Measurements from ENCODE around the gene CYP19A1. TPM values are rescaled to one million over a fixed set of nuclear protein-coding genes. Genes with fewer than 3 reads are reported as not detected.

CYP19A1 gene
- polyA plus RNA-seq, 1 donor, result 0.62 TPM

GRCh38 chr15:51322621-51323296, 15.6 kb downstream of the CYP19A1 start:
- peak; percentile 79 for DNase-seq

- no peak for DNase-seq
Observed at GRCh38 chr15:51321316-51321715, 17.1 kb downstream of the CYP19A1 start.

DNA sequence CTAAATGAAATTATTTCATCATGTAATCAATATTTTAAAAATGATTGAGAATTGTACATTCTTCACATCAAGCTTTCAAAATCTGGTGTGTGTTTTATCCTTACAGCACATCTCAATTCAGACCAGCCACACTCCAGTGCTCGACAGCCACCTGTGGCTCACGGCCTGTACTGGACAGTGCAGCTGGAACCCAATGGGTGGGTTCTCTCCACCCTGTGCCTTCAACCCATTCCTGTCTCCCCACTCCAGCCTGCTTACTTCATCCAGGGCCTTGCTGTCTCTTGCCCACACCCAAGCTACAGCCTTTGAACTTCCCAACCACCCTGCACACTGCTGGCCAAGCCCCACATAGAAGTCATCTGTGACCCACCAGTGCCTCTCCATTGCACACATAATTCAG, 17.6 kb downstream of the CYP19A1 start:
- DNase-seq, result no peak

- DNase-seq, result no peak
Observed at GRCh38 chr15:51319539-51319938, 18.9 kb downstream of the CYP19A1 start.

GRCh38 chr15:51318382-51319150, 19.8 kb downstream of the CYP19A1 start:
- no peak for DNase-seq

GRCh38 chr15:51316636-51317035, 21.8 kb downstream of the CYP19A1 start:
- peak; percentile 26 for DNase-seq

DNA sequence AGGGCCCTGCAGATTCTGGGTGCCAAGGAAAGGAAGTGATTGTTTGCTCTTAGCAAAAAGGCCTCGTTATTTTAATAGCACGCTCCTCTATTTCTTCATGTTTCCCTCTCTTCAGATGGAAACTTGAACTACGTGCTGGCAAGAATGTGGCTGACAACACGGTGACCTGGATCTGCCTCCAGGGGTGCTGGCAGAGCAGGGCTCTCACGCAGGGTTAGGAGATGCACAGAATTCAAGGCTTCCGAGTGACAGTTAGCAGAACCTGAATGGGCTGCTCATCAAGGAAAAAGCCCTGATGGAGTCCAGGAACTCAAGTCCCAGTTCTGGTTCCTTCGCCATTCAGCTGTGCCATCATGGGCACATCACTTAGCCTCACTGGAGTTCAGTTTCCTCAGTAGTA, 22.7 kb downstream of the CYP19A1 start:
- DNase-seq, result no peak

DNA sequence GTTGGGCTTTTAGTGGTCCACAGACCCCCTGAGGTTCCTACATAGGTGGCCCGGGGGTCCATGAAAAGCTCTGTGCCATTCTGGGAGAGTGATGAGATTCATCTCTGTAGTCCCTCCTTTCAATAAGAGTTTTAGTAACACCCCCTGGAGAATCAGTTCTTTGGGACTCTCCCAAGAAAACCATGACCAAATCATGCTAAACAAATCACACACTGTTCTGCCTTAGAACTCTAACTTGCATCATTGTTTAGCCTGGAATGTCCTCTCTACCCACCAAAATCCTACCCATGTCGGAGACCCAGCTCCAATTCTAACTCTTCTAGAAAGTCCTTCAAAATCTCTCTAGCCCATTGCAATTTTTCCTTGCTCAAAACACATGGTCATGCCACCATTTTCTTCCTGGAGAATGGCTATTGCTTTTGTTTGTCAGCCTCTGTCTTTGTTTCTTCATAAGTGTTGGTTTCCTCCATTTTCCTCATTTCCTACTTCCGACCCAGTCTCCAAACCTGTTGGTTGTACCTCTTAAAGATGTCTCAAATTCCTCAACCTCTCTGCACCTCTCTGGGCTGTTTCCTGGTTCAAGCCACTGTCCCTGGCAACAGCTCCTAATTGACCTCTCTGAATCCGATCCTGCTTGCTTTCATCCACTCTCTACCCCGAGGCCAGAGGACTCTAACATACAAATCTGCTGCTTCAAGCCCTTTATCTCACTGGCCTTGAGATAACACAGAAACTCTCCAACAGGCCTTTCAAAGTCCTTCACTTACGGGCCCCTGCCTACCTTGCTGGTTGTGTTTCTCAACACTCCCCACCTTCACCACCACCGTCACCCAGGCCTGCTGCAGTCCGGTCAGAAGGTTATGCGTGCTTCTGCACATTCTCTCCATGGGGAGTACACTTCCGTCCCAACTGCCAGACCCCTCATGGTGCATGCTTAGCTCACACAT, 23.7 kb downstream of the CYP19A1 start:
- DNase-seq, result no peak

DNA sequence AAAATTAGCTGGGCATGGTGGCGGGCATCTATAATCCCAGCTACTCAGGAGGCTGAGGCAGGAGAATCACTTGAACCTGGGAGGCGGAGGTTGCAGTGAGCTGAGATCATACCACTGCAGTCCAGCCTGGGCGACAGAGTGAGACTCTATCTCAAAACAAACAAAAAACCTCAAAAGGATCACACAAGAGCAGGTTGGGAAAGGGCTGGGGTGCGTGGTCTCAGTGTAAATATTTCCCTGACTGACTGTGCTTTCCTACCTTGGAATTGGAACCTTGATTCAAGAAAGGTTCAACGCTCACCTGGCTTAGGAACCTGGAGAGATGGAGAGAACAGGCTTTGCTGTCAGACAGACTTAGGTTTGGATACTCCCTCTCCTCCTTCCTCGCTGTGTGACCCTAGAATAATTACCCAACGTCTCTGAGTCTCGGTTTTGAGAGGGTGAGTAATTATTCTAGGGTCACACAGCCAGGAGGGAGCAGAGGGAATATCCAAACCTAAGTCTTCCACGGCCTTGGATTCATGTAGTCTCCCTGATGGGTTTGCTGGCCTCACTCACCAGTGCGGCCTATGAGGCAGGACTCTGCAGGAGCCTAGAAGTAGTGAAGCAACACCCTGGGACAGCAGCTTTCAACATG, 24.6 kb downstream of the CYP19A1 start:
- DNase-seq, result no peak

GRCh38 chr15:51313074-51313393, 25.4 kb downstream of the CYP19A1 start:
- no peak for DNase-seq

DNA sequence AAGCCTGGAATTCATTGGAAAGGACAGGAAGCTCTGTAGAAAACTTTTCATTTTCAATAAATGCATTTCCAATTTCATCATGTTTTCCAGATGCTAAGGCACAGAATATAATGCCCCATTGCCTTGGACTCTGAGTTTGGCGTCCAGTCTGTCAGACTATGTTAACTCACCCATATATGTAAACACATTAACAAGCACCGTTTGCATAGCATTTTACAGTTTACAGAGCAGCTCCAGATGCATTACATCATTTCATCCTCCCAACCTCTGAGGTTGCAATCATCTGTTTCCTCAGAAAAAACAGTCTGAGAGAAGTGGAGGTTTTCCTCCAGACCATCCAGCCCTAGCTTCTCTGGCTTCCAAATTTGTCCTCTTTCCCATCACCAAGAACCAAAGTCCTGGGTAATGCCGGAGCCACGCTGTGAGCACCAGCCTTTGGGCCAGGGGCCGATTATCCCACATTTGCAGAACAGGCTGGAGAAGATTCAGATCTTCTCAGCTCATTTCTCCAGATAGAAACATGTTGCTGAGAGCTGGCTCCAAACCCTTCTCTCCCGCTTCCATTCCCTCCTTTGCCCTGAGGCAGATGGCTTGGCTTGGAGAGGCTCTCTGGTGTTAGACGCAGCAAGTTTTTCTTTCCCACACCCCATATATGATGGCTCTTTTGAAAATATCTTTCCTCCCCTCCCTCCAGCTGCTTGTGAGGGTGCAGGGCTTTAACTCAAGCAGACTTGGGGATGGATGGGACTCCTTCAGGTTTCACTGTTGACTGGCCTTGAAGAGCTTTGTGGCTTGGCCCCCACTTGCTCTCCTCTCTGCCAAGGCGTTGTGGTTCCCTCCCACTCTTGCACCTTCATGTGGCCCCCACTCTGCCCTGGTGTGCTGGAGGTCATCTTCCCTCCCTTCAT, 26.0 kb downstream of the CYP19A1 start:
- DNase-seq, result peak; percentile 26

GRCh38 chr15:51311510-51311909, 26.9 kb downstream of the CYP19A1 start:
- no peak for DNase-seq

GRCh38 chr15:51310064-51310463, 28.3 kb downstream of the CYP19A1 start:
- no peak for DNase-seq

- DNase-seq, result no peak
Observed at GRCh38 chr15:51307811-51308210, 30.6 kb downstream of the CYP19A1 start.

- no peak for DNase-seq
Observed at GRCh38 chr15:51307325-51307724, 31.1 kb downstream of the CYP19A1 start.

DNA sequence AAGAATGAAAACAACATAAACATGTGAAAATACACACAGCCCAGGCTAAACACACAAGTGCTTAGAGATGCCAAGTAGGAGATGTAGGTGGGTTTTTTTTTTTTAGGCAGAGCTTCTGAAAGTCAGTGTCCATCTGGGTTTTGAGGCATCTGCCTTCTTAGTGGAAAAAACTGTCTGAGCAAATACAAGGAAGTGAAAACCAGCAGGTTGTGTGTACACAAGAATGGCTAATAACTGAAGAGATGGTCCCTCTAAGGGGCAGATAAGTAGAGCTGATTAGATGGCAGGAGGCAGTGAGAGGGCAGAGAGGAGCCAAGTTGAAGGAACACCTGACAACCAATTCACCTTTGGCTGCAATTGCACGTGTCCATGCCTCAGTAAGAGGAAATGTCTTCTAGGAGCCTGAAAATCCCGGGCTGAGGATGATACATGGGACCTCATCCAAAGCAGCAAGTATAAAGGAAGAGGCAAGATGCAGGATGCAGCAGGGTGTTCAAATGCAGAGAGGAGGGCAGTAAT, 34.9 kb downstream of the CYP19A1 start:
- DNase-seq, result no peak

DNA sequence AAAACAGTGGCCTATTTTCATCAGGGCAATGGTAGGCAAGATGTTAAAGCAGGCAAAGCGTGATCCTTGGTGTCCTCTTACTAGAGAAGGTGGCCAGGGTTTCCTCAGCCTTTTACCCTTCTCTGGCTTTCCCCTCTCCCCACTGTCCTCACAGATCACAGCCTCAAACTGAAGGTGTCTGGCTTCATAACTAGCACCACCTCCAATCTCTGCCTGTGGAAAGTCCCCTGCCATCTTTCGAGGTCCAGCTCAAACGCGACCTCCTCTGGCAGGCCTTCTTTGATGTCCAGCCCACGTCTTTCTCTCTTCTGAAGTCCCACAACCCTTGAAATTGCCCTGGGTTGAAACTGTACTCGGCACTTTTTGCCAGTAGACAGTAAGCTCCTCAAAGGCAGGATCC, 35.9 kb downstream of the CYP19A1 start:
- DNase-seq, result no peak

DNA sequence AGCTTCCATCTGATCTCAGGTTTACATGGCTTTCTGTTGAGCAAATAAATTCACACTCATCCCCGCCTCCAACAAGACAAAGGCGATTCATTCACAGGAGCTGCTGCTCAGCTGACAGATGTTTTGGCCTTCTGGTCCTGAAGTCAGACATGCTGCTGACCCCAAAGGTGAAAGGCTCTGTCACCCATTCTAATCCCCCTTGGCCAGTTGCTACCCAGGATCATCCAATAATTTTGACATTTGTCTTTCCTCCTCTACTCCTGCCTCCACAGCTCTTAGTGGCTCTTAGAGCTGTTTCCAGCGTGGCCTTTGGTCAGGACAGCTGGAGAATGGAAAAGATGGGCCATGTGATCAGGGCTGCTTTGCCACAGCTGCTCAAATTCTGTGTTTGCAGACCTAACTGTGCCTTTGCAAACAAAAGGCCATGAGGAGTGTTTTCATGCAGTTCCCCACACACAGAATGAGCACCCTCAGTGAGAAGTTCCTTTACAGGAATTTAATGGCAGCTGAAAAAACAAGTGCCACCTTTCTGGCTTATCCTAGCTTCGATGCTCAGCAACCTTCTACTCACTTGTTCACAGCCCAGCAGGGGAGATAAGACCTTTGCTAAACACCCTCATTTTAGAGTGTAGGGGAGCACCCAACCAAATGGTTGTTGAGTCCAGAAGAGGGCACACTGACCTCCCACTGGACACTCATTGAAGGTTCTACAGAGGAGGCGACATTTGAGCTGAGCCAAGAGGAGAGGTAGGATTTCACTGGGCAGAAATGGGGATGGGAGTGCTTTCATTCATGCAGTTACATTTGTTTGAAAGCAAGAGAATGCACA, 39.0 kb downstream of the CYP19A1 start:
- no peak for DNase-seq

- no peak for DNase-seq
Observed at GRCh38 chr15:51298620-51299019, 39.8 kb downstream of the CYP19A1 start.

DNA sequence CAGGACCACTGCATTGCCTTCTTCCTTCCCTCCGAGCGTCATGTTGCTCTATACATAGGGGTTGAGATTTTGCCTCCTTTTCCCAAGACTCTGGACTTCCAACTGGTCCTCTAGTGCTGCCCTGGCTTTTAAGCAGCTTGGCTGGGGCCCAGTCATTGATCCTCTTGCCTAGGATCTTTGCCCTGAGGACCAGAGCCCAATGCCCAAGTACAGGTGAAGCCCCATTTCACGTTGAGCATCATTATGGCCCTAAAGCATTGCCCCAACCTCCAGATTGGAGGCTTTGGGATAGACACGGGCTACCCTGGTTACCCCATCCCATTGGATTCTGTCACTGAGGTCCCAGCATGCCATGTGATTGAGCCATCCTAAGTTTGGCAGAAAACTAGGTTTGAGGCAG, 47.7 kb downstream of the CYP19A1 start:
- no peak for DNase-seq

All from hindlimb muscle (tissue), 1 donor.